Pancreas (tissue), 10 donors: ENCODE results near the gene PLVAP. TPM values are rescaled to one million over a fixed set of nuclear protein-coding genes. Genes with fewer than 3 reads are reported as not detected.

Experiments
- ATAC-seq, 4 donors: fragments of 200-7000 bp; cut with Tn5 transposase; one replicate each; pipeline versions ENCODE4 v1.8.0 to v1.9.1; 2020; ENCODE audit warnings: mild to moderate bottlenecking in 4 of 4, moderate library complexity in 4 of 4
- DNase-seq, 6 donors: peaks; one replicate each; pipeline ENCODE4 v3.0.0-alpha.2; 2020
- FAIRE-seq: peaks from 2 replicates; lab custom pipeline; 2012; peaks lifted over from hg19 to GRCh38; lab: Jason Lieb, UNC
- H3K27ac ChIP-seq, 4 donors: fragments of 200-600 bp; sonication (generic); 1 replicate in 3 of 4; 2 replicates in 1 of 4; pipeline versions ENCODE4 v1.5.0 to v1.8.0; 2020
- H3K27me3 ChIP-seq, 4 donors: fragments of 200-600 bp; one replicate each; pipeline ENCODE4 v1.8.0; 2021
- H3K36me3 ChIP-seq, 3 donors: fragments of 200-600 bp; sonication (generic) in 1 of 3; one replicate each; pipeline versions ENCODE4 v1.5.0 to v1.8.0; 2020 to 2021
- H3K4me1 ChIP-seq, 3 donors: fragments of 200-600 bp; one replicate each; pipeline ENCODE4 v1.8.0; 2021
- H3K4me3 ChIP-seq, 4 donors: fragments of 200-600 bp; sonication (generic) in 2 of 4; one replicate each; pipeline versions ENCODE4 v1.5.0 to v1.8.0; 2020 to 2021
- H3K9me3 ChIP-seq, 4 donors: fragments of 200-600 bp; one replicate each; pipeline ENCODE4 v1.8.0; 2021
- CTCF ChIP-seq, 4 donors: fragments of 200-600 bp; sonication (generic) in 3 of 4; IDR thresholded peaks; one replicate each; pipeline versions ENCODE4 v1.5.0 to v1.8.0; 2021; ENCODE audit warnings: antibody characterized with exemption in 4 of 4
- WGBS, 2 donors: extraction: QIAGEN DNeasy Blood & Tissue Kit; methylation state at CpG; one replicate each; pipeline ENCODE4 v1.1.7; 2013; 5-methylcytosine and 5-hydroxymethylcytosine counted together
- intact Hi-C, 3 donors: fragments of 100-400 bp; cut with DNase I; formaldehyde crosslinking; loops; one replicate each; pipeline versions ENCODE4 v1.11.1 to v1.14.2; 2022
- polyA plus RNA-seq, 2 donors: library from polyadenylated mRNA; stranded (reverse); fragments of 200-250 nt; gene quantifications; one replicate each; pipeline ENCODE4 v1.2.3, GENCODE V29; 2013
- total RNA-seq, 6 donors: library from RNA; stranded (reverse); fragmentation: NEBNext Ultra II Directional in 4 of 6; extraction: Animal tissue kit (Norgen Biotek cat#: 25700) in 4 of 6; gene quantifications; one replicate each; pipeline versions ENCODE4 v1.2.1 to v1.2.4, GENCODE V29; 2021 to 2023
- donor health status: healthy with polysubstance abuse.
- donor health status: DM: no; HTN: no; CAD: no; lungs with moderate emphysema.
- donor health status: DM: no; HTN: no; CAD: no.
- donor health status: control.
- donor health status: control.
- donor health status: Bipolar disorder and iron deficiency.
- donor health status: DM: yes; HTN: yes; CAD: no.
- donor health status: DM: no; HTN: no; CAD: no.
- donor health status: DM: no; HTN: no; CAD: no.
- donor health status: DM: yes; HTN: yes; CAD: no.

Gene PLVAP
- total and polyA plus RNA-seq, 8 donors = 32.0 to 87.6 (median 69.1) TPM

DNA sequence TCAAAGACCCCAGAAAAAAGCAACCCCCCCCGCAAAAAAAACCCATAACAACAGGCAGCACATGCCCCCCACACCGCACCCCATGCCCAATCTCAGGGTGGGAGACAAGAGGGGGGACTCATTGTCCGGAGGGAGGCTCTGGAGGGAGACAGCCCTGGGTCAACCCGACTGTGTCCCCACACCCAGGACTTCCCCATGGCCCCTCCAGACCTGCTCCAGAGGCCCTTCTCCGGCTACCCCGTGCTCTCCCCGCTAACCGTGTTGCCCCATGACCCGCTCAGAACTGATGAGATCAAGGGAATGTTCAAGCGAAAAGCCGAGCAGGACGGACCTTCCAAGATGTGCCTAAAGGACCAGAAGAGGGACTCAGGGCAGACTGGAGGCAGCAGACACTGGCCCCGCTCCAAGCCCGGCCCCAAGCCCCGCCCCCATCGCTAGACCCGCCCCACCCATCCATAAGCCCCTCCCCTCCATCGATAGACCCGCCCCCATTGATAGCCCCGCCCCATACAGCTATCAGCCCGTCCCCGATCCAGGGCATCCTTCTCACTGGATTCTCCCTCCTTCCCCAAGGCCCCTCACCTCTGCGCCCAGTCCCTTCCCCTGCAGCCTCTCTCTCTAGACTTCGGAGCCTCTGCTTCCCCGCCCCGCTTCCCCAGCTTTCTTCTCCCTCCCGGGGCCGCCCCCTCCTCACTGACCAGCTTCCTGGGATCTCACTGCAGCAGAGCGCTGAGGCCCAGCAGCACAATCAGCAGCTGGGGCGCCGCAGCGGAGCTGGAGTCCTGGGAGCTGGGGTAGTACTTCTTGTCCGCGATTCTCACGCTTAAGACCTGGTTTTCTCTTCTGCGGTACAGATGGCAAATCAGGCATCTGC, 26.1 kb upstream of the PLVAP start:
- DNase-seq (no peak), FAIRE-seq (no peak), ATAC-seq (peak in 1 of 4 donors; percentile 40)
- 42 to 47% methylated on average over 27 to 35 of the region's 36 CpGs for WGBS, 2 donors
- H3K27me3 ChIP-seq = no peaks in the 10 kb centered on the region
- no peaks in the 10 kb centered on the region for H3K36me3 ChIP-seq
- peak overlapping the region in 1 of 4 donors; percentile 34 for H3K4me3 ChIP-seq
- no peaks in the 10 kb centered on the region for H3K9me3 ChIP-seq
- intact Hi-C loops = no loop called here
- no peak overlapping the region for H3K27ac ChIP-seq
- H3K4me1 ChIP-seq = no peaks in the 10 kb centered on the region
- no peak for TF ChIP-seq CTCF (IDR thresholded peaks at IDR 0.05)

DNA sequence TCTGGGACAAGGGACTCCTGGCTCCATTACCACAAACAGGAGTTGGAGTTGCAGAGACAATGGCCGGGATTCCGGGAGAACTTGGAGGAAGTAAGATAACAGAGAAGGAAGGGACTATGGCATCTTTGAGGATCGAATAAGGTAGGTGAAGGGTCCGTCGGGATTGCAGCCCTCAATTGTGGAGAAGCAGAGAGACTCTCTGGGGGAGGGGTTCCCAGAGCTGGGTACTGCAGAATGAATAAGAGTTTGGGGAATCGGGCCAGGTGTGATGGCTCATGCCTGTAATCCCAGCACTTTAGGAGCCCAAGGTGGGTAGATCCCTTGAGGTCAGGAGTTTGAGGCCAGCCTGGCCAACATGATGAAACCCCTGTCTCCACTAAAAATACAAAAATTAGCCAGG, 24.5 kb upstream of the PLVAP start:
- TF ChIP-seq CTCF (IDR thresholded peaks at IDR 0.05) = no peak
- no peaks in the 10 kb centered on the region for H3K27me3 ChIP-seq
- FAIRE-seq (no peak), DNase-seq (no peak), ATAC-seq (no peak)
- H3K36me3 ChIP-seq = no peaks in the 10 kb centered on the region
- 63 to 77% methylated on average over 6 of the region's 6 CpGs for WGBS, 2 donors
- intact Hi-C loops = no loop called here
- H3K4me1 ChIP-seq = no peaks in the 10 kb centered on the region
- H3K9me3 ChIP-seq = no peaks in the 10 kb centered on the region
- no peak overlapping the region for H3K27ac ChIP-seq
- no peak overlapping the region for H3K4me3 ChIP-seq

GRCh38 chr19:17398902-17399527, 21.9 kb upstream of the PLVAP start:
- intact Hi-C loops = no loop called here
- Histone ChIP-seq H3K9me3 (no peaks in the 10 kb centered on the region), H3K27ac (no peak overlapping the region), H3K4me1 (no peaks in the 10 kb centered on the region), H3K36me3 (no peaks in the 10 kb centered on the region), H3K4me3 (no peak overlapping the region), H3K27me3 (peaks cover 0 to 4% (median 0%) of the 10 kb centered on the region in 4 donors)
- DNase-seq (no peak), FAIRE-seq (no peak), ATAC-seq (no peak)
- TF ChIP-seq CTCF (IDR thresholded peaks at IDR 0.05) = no peak
- WGBS, 2 donors = 55 to 75% methylated on average over 8 of the region's 8 CpGs

DNA sequence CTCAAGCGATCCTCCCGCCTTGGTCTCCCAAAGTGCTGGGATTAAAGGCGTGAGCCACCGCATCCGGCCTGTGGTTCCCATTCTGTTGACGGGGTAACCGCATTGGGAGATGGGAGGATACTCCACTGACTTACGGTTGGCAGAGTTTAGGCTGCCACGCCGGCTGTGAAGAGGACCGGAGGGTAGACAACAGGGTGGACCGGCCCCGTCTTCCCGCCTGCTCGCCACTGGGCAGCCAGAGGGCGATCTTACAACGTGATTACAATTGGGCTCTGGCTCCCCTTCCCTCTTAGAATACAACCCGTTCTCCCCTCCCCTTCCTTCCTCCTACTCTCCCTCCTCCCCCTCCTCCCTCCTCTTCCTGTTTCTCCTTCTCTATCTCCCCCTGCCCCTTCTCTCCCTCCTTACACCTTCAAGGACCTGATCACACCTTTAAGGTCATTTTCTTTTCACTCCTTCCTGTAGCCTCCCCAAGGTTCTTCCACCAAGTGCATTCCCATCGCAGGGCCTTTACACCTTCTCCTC, 17.8 kb upstream of the PLVAP start:
- FAIRE-seq = no peak
- ATAC-seq = peak in 2 of 4 donors; percentile 33 to 48
- peak in 1 of 4 donors; percentile 15 for TF ChIP-seq CTCF (IDR thresholded peaks at IDR 0.05)
- Histone ChIP-seq H3K9me3 (no peaks in the 10 kb centered on the region), H3K27ac (no peak overlapping the region), H3K36me3 (no peaks in the 10 kb centered on the region), H3K4me1 (peaks cover 0 to 7% (median 6%) of the 10 kb centered on the region in 3 donors), H3K4me3 (no peak overlapping the region), H3K27me3 (peaks cover 0 to 4% (median 0%) of the 10 kb centered on the region in 4 donors)
- intact Hi-C loops = no loop called here
- WGBS, 2 donors = 19 to 24% methylated on average over 18 to 19 of the region's 19 CpGs
- DNase-seq = peak in 2 of 6 donors; percentile 41 to 68
